IMR-90 (cell line): ENCODE data around the gene ARHGEF12. TPM values are rescaled to one million over a fixed set of nuclear protein-coding genes. Genes with fewer than 3 reads are reported as not detected.

Experiments
- ATAC-seq: fragments of 200-7000 bp; cut with Tn5 transposase; 2 replicates; pipeline ENCODE4 v1.9.1; 2020; ENCODE audit warnings: low read depth, mild to moderate bottlenecking, moderate library complexity
- BruUV-seq: library from RNA; stranded (reverse); fragments of 400-500 nt; replicated peaks from 2 replicates; lab custom pipeline; 2021; lab: Mats Ljungman, UMichigan
- CTCF ChIA-PET: fragments of 300-600 bp; formaldehyde crosslinking; extraction: SDS; loops from one replicate; lab custom pipeline; 2021; ENCODE audit warnings: antibody characterized with exemption; lab: Yijun Ruan, JAX
- POLR2A ChIA-PET: fragments of 300-600 bp; sonication (Branson Sonifier 250); formaldehyde crosslinking; loops from one replicate; lab custom pipeline; 2022; ENCODE audit warnings: antibody characterized with exemption; ENCODE audit not compliant: unreplicated experiment; lab: Charles Lee
- DNase-seq: peaks from one replicate; pipeline ENCODE4 v3.0.0; 2013
- H2AFZ ChIP-seq: replicated peaks from 2 replicates; pipeline ENCODE3; 2013; ENCODE audit warnings: low read length, mild to moderate bottlenecking; ENCODE audit not compliant: poor library complexity
- H2AK5ac ChIP-seq: 2 replicates; pipeline ENCODE4 v1.6.1; 2013; ENCODE audit warnings: low read depth, low read length, inconsistent platforms
- H2AK9ac ChIP-seq: replicated peaks from 2 replicates; pipeline ENCODE3; 2013; ENCODE audit warnings: mild to moderate bottlenecking, low read depth, low read length, moderate library complexity; ENCODE audit not compliant: poor library complexity
- H2BK120ac ChIP-seq: 2 replicates; pipeline ENCODE4 v1.6.1; 2013; ENCODE audit warnings: low read depth, low read length, inconsistent platforms
- H2BK15ac ChIP-seq: 3 replicates; pipeline ENCODE4 v1.6.1; 2013; ENCODE audit warnings: low read depth, low read length, inconsistent platforms
- H2BK20ac ChIP-seq: 2 replicates; pipeline ENCODE4 v1.6.1; 2013; ENCODE audit warnings: low read depth, mild to moderate bottlenecking, inconsistent platforms, low read length, moderate library complexity
- H2BK5ac ChIP-seq: 2 replicates; pipeline ENCODE4 v1.6.1; 2013; ENCODE audit warnings: mild to moderate bottlenecking, low read depth, low read length, inconsistent platforms; ENCODE audit not compliant: poor library complexity, severe bottlenecking
- H3K14ac ChIP-seq: replicated peaks from 2 replicates; pipeline ENCODE4 v1.6.1; 2013; ENCODE audit warnings: low read depth, low read length, inconsistent platforms
- H3K18ac ChIP-seq: 2 replicates; pipeline ENCODE4 v1.6.1; 2013; ENCODE audit warnings: low read depth, low read length, control low read depth
- H3K23ac ChIP-seq: 2 replicates; pipeline ENCODE4 v1.6.1; 2013; ENCODE audit warnings: low read depth, low read length, inconsistent platforms
- H3K27ac ChIP-seq: 2 replicates; pipeline ENCODE4 v1.5.1; 2013; ENCODE audit warnings: mild to moderate bottlenecking, control low read depth, low read length; ENCODE audit not compliant: insufficient read depth
- H3K27me3 ChIP-seq: 2 replicates; pipeline ENCODE4 v1.6.1; 2013; ENCODE audit warnings: low read length; ENCODE audit not compliant: control insufficient read depth, insufficient read depth
- H3K36me3 ChIP-seq: 2 replicates; pipeline ENCODE4 v1.6.1; 2013; ENCODE audit warnings: low read length, mixed read lengths; ENCODE audit not compliant: control insufficient read depth, insufficient read depth
- H3K4ac ChIP-seq: 2 replicates; pipeline ENCODE4 v1.6.1; 2013; ENCODE audit warnings: low read depth, low read length, inconsistent platforms
- H3K4me1 ChIP-seq: 2 replicates; pipeline ENCODE4 v1.6.1; 2013; ENCODE audit warnings: low read length, mixed read lengths; ENCODE audit not compliant: control insufficient read depth, insufficient read depth
- H3K4me2 ChIP-seq: 2 replicates; pipeline ENCODE4 v1.6.1; 2013; ENCODE audit warnings: low read depth, mild to moderate bottlenecking, control low read depth, low read length, moderate library complexity
- H3K4me3 ChIP-seq: 2 replicates; pipeline ENCODE4 v1.5.1; 2013; ENCODE audit warnings: low read depth, mild to moderate bottlenecking, control low read depth, low read length, moderate library complexity; ENCODE audit not compliant: insufficient read depth
- H3K56ac ChIP-seq: 2 replicates; pipeline ENCODE4 v1.6.1; 2013; ENCODE audit warnings: low read length, inconsistent platforms; ENCODE audit not compliant: insufficient read depth; ENCODE audit errors: extremely low read depth
- H3K79me1 ChIP-seq, 2 experiments: 2 replicates each; pipeline ENCODE4 v1.6.1; 2013; ENCODE audit warnings: low read length in 2 of 2, inconsistent platforms in 1 of 2, low read depth in 1 of 2
- H3K9ac ChIP-seq: 2 replicates; pipeline ENCODE4 v1.6.1; 2013; ENCODE audit warnings: low read depth, low read length, control low read depth
- H3K9me1 ChIP-seq: 2 replicates; pipeline ENCODE4 v1.6.1; 2013; ENCODE audit warnings: low read length, inconsistent platforms; ENCODE audit not compliant: insufficient read depth
- H3K9me3 ChIP-seq: 2 replicates; pipeline ENCODE4 v1.6.1; 2013; ENCODE audit warnings: low read length; ENCODE audit not compliant: control insufficient read depth, insufficient read depth
- H4K20me1 ChIP-seq: 2 replicates; pipeline ENCODE4 v1.6.1; 2013; ENCODE audit warnings: low read length, inconsistent platforms; ENCODE audit not compliant: insufficient read depth
- H4K5ac ChIP-seq: 2 replicates; pipeline ENCODE4 v1.6.1; 2013; ENCODE audit warnings: mild to moderate bottlenecking, low read depth, low read length, control low read depth
- H4K8ac ChIP-seq, 2 experiments: 2 replicates each; pipeline ENCODE4 v1.6.1; 2013; ENCODE audit warnings: low read depth in 2 of 2, low read length in 2 of 2, control low read depth in 1 of 2, inconsistent platforms in 1 of 2
- H4K91ac ChIP-seq: 2 replicates; pipeline ENCODE4 v1.6.1; 2013; ENCODE audit warnings: low read depth, low read length, inconsistent platforms; ENCODE audit not compliant: insufficient read depth
- CEBPB ChIP-seq: IDR thresholded peaks from 2 replicates; pipeline ENCODE4 v1.6.1; 2012; ENCODE audit warnings: low read depth, low read length, improper control_type of control experiment
- SMC3 ChIP-seq: fragments of 150-350 bp; IDR thresholded peaks from 2 replicates; pipeline ENCODE4 v1.6.1; 2016; ENCODE audit warnings: low read depth, mild to moderate bottlenecking, antibody characterized with exemption, low read length, moderate library complexity
- WGBS, 2 experiments: methylation state at CpG; one replicate each; pipeline versions ENCODE4 v1.1.5 to v1.1.7; 2013; ENCODE audit warnings: missing lambda C conversion rate in 2 of 2; ENCODE audit not compliant: insufficient read length in 1 of 2; ENCODE audit errors: extremely low coverage in 2 of 2; 5-methylcytosine and 5-hydroxymethylcytosine counted together
- dilution Hi-C: fragments of 300-500 bp; cut with HindIII; formaldehyde crosslinking; loops from one replicate; pipeline ENCODE4 v1.14.3; 2018; ENCODE audit warnings: low sequenced_read_pairs; ENCODE audit not compliant: unreplicated experiment
- in situ Hi-C: fragments of 300-500 bp; cut with MboI; formaldehyde crosslinking; loops from 3 replicates; pipeline ENCODE4 v1.14.3; 2019; ENCODE audit warnings: low sequenced_read_pairs, inconsistent platforms, mixed read lengths
- intact Hi-C: fragments of 100-400 bp; cut with micrococcal nuclease; formaldehyde crosslinking; loops from 2 replicates; pipeline ENCODE4 v1.10.0; 2022
- polyA plus RNA-seq, 3 experiments: library from polyadenylated mRNA; depleted of rRNA; stranded (reverse); fragments of >200 nt; gene quantifications; 2 replicates each; pipeline ENCODE4 v1.2.3, GENCODE V29; 2012; ENCODE audit warnings: low replicate concordance in 1 of 3
- total RNA-seq: library from RNA; depleted of rRNA; stranded (reverse); fragments of >200 nt; gene quantifications from 2 replicates; pipeline ENCODE4 v1.2.3, GENCODE V29; 2012

Gene ARHGEF12
- total and polyA plus RNA-seq, 2 of the 4 experiments (the other 2 are of a cell fraction), result 25.5 to 115 TPM

GRCh38 chr11:120482149-120482548 lies 145.9 kb downstream of the ARHGEF12 start:
- H3K4ac ChIP-seq, result no peak overlapping the region
- in situ Hi-C loops (no loop called here), dilution Hi-C loops (no loop called here), intact Hi-C loops (no loop called here)
- BruUV-seq, result no TSS peak
- 0 out of 2 replicates have a peak, but pooled peaks cover 2% of the 10 kb centered on the region for H3K9me1 ChIP-seq
- no peak overlapping the region for H4K91ac ChIP-seq
- no peak for TF ChIP-seq SMC3
- peak; percentile 56; the same call in 1 of the 2 replicates for TF ChIP-seq CEBPB
- no peak overlapping the region for H4K8ac ChIP-seq
- H3K23ac ChIP-seq, result no peak overlapping the region
- ATAC-seq (no peak), DNase-seq (peak; percentile 39)
- H3K4me3 ChIP-seq, result no peak overlapping the region
- H4K5ac ChIP-seq, result no peak overlapping the region
- no peak overlapping the region for H2AK5ac ChIP-seq
- peaks cover 11 to 22% of the 10 kb centered on the region in 2 experiments; a peak in 3 of 4 replicates for H3K79me1 ChIP-seq
- H2BK20ac ChIP-seq, result no peak overlapping the region
- no peak overlapping the region for H3K27ac ChIP-seq
- H2BK120ac ChIP-seq, result no peak overlapping the region
- no peak overlapping the region for H3K56ac ChIP-seq
- H4K20me1 ChIP-seq, result no peaks in the 10 kb centered on the region
- H2BK15ac ChIP-seq, result no peak overlapping the region
- WGBS, 2 experiments, result no CpG with 5 or more reads among the region's 6 CpGs
- H3K4me1 ChIP-seq, result peaks cover 2% of the 10 kb centered on the region; the same call in 1 of the 2 replicates
- H3K4me2 ChIP-seq, result no peak overlapping the region
- H3K27me3 ChIP-seq, result no peaks in the 10 kb centered on the region
- no peak overlapping the region for H3K9ac ChIP-seq
- H2AFZ ChIP-seq, result no peak overlapping the region
- H3K18ac ChIP-seq, result no peak overlapping the region
- no peak overlapping the region for H3K14ac ChIP-seq
- H2BK5ac ChIP-seq, result no peak overlapping the region
- no peak overlapping the region for H2AK9ac ChIP-seq
- POLR2A ChIA-PET, result no interaction called here
- CTCF ChIA-PET, result no interaction called here
- peaks cover 52% of the 10 kb centered on the region for H3K36me3 ChIP-seq
- no peaks in the 10 kb centered on the region for H3K9me3 ChIP-seq
